DND-41 (cell line): ENCODE measurements around the gene MYOM3.

Source experiments
- CTCF ChIP-seq: IDR thresholded peaks from 2 replicates; pipeline ENCODE4 v1.5.1; 2012; ENCODE audit warnings: borderline replicate concordance, low read length, moderate library complexity, mild to moderate bottlenecking; ENCODE audit not compliant: poor library complexity, severe bottlenecking; ENCODE audit errors: extremely low read depth
- EZH2 ChIP-seq: IDR thresholded peaks from 3 replicates; pipeline ENCODE4 v1.6.1; 2012; ENCODE audit warnings: borderline replicate concordance, low read depth, mild to moderate bottlenecking, moderate library complexity, low read length, inconsistent platforms; ENCODE audit not compliant: severe bottlenecking

- no peak for TF ChIP-seq CTCF
- no peak for TF ChIP-seq EZH2
Measured at GRCh38 chr1:24147194-24147593, 35.3 kb upstream of the MYOM3 start.
